ENCODE data around the gene STRADA. TPM values are rescaled to one million over a fixed set of nuclear protein-coding genes. Genes with fewer than 3 reads are reported as not detected.

STRADA gene
- total and polyA plus RNA-seq, 10 of the 15 experiments (the other 5 are each of a cell fraction or from before 2014, with no cell fraction given) = 13.3 to 54.1 (median 44.0) TPM

- TF ChIP-seq SPI1 (IDR thresholded peaks at IDR 0.05; ENCODE audit: borderline replicate concordance, insufficient read depth, low read depth, low read length) = peak; percentile 35; the same call in 1 of the 2 replicates
- TF ChIP-seq SIX5 (IDR thresholded peaks at IDR 0.05; ENCODE audit: low read depth, low read length, severe bottlenecking) = no peak
- peak; percentile 53; the same call in 1 of the 2 replicates for TF ChIP-seq SMARCA5 (IDR thresholded peaks at IDR 0.05)
- TF ChIP-seq, protein P1, sequence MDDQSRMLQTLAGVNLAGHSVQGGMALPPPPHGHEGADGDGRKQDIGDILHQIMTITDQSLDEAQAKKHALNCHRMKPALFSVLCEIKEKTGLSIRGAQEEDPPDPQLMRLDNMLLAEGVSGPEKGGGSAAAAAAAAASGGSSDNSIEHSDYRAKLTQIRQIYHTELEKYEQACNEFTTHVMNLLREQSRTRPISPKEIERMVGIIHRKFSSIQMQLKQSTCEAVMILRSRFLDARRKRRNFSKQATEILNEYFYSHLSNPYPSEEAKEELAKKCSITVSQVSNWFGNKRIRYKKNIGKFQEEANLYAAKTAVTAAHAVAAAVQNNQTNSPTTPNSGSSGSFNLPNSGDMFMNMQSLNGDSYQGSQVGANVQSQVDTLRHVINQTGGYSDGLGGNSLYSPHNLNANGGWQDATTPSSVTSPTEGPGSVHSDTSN (IDR thresholded peaks at IDR 0.05; ENCODE audit: insufficient replicate concordance, low read depth, low read length) = no peak
- no peak; the same call in 1 of the 2 replicates for TF ChIP-seq HDGF (IDR thresholded peaks at IDR 0.05)
- TF ChIP-seq JUND (IDR thresholded peaks at IDR 0.05; ENCODE audit: low read depth, low read length) = no peak
- TF ChIP-seq HDAC6 (IDR thresholded peaks at IDR 0.05; ENCODE audit: unreplicated experiment) = no peak
- no peak for TF ChIP-seq KDM1A (IDR thresholded peaks at IDR 0.05; ENCODE audit: borderline replicate concordance)
- TF ChIP-seq STAT3 (IDR thresholded peaks at IDR 0.05; ENCODE audit: low read depth, low read length) = no peak
- TF ChIP-seq MLLT1 (IDR thresholded peaks at IDR 0.05) = 0 out of 2 replicates have a peak, but pooled peaks have one; percentile 37
- no peak for TF ChIP-seq BHLHE40 (IDR thresholded peaks at IDR 0.05; ENCODE audit: borderline replicate concordance in 1 of 2, low read depth in 2 of 2, low read length in 1 of 2)
- TF ChIP-seq ZNF592 (IDR thresholded peaks at IDR 0.05) = no peak
- TF ChIP-seq ETV6 (conservative IDR thresholded peaks at IDR 0.05 in 1 of 2, IDR thresholded peaks at IDR 0.05 in 1 of 2; ENCODE audit: borderline replicate concordance in 1 of 2, low read depth in 1 of 2) = no peak
Observed at GRCh38 chr17:63701456-63701820, 40.2 kb downstream of the STRADA start (continued).
